K562 (cell line): ENCODE measurements around the gene SOX6.

Experiments used
- GMEB1 ChIP-seq: fragments of 250-450 bp; sonication (Bioruptor Pico); IDR thresholded peaks from 2 replicates; pipeline ENCODE4 v1.4.0; 2020; ENCODE audit warnings: mild to moderate bottlenecking
- MCM7 ChIP-seq, 2 experiments: fragments of 450-650 bp; IDR thresholded peaks; 2 replicates each; pipeline ENCODE4 v1.6.1; 2016 to 2018

GRCh38 chr11:16299390-16299789, 57.0 kb downstream of the SOX6 start:
- TF ChIP-seq MCM7 (IDR thresholded peaks at IDR 0.05), result no peak
- no peak for TF ChIP-seq GMEB1
